HG03571 (cell line): ENCODE results near the gene FIBIN.

Experiments used
- ATAC-seq: cut with Tn5 transposase; IDR thresholded peaks from one replicate; pipeline ENCODE4 v1.9.1; 2021; ENCODE audit not compliant: unreplicated experiment

FIBIN gene

GRCh38 chr11:27020751-27021150 lies 26.8 kb downstream of the FIBIN start:
- ATAC-seq = no peak

GRCh38 chr11:27022659-27023251 lies 28.8 kb downstream of the FIBIN start:
- ATAC-seq = no peak

GRCh38 chr11:27024865-27025264 lies 31.0 kb downstream of the FIBIN start:
- ATAC-seq = no peak

- ATAC-seq = no peak
Measured at GRCh38 chr11:27025312-27025955, 31.5 kb downstream of the FIBIN start.

GRCh38 chr11:27025957-27026733 lies 32.2 kb downstream of the FIBIN start:
- no peak for ATAC-seq

- no peak for ATAC-seq
Measured at GRCh38 chr11:27028561-27028965, 34.7 kb downstream of the FIBIN start.

- no peak for ATAC-seq
Measured at GRCh38 chr11:27029966-27030365, 36.1 kb downstream of the FIBIN start.

- no peak for ATAC-seq
Measured at GRCh38 chr11:27031754-27032153, 37.8 kb downstream of the FIBIN start.

GRCh38 chr11:27039873-27040272 lies 46.0 kb downstream of the FIBIN start:
- no peak for ATAC-seq

- ATAC-seq = no peak
Measured at GRCh38 chr11:27040302-27041115, 46.6 kb downstream of the FIBIN start, which contains the start of gene BBOX1. Gene BBOX1 (plus strand): TSS chr11:27040815. CDS start chr11:27055431, 14,616 bp downstream.

- no peak for ATAC-seq
Measured at GRCh38 chr11:27041141-27041899, 47.4 kb downstream of the FIBIN start.
